Stimulated activated CD8-positive, alpha-beta memory T cell treated with anti-CD3 and anti-CD28 coated beads, Interleukin-4, amount 100 ng/mL, for 1 hour (primary cell): ENCODE results near the gene LRRN4.
"Not testable (repeated sequence)": the region's sequence is repeated elsewhere in the genome, so short reads cannot be mapped to it uniquely, and the experiment has no call there.

ENCODE experiments used
- DNase-seq, 2 donors: peaks; one replicate each; pipeline ENCODE4 v3.0.0-alpha.2; 2020; ENCODE audit warnings: low read depth in 2 of 2, low spot score in 1 of 2

LRRN4 gene

DNA sequence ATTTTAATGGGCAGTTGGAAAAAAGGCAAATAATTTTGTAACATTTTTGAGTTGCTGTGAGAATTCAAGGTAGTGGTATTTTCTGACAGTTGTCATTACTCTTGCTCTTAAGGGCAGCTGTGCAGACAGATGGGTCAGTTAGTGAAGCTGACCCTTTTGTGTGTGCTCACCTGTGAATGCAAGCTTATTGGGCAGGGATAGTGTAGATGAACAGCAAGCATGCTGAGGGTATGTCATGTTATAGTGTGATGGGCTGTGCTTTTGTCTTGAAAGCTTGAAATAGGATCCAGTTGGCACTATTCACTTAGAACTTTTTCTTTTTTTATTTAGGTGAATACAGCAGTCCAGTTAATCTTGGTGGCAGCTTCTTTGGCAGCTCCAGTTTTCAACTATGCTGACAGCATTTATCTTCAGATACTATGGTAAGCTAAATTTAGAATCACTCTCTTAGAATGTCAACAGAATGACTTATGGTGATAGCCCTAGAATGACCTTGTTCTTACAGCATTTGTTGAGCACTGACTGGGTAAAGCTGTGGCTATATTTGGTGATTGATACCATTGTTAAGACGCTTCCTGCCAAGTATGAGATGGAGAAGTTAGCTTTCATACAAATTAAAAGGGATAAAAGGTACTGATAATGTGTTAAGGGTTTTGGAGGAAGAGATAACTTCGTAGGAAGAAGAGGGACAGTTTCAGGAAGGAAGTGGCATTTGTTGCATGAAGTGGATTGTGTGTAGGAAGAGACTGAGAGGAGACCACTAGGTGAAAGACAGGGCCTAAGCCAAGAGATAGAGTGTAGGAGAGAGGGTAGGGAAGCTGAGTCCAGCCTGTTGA lies 19.5 kb downstream of the LRRN4 start:
- DNase-seq: no peak

DNA sequence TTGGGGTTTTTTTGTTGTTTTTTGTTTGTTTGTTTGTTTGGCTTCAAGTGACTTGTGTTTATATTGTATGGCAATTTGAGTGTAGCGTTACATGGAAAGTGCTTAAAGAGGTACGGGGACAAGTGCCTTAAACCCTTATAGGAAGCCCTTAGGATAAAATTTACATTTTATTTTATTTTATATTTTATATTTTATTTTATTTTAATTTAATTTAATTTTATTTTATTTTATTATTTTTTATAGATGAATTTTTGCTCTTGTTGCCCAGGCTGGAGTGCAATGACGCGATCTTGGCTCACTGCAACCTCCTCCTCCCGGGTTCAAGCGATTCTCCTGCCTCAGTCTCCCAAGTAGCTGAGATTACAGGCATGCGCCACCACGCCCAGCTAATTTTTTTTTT lies 21.0 kb downstream of the LRRN4 start:
- not testable (repeated sequence) for DNase-seq

- DNase-seq: no peak
Observed at GRCh38 chr20:6030453-6031080, 23.3 kb downstream of the LRRN4 start.

DNA sequence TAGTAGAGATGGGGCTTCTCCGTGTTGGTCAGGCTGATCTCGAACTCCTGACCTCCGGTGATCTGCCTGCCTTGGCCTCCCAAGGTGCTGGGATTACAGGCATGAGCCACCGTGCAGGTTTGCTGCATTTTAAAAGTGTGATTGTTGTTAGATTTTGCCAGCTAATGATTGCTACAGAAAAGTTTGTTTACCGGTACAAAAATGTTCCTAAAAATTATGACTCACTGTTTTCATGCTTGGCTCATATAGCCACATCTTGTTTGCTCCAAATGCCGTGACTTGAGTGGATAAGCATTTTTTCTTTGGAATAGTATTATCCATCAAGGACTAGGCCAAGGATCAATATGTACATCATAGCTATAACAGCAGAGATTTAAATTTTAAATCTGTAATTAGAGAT lies 24.3 kb downstream of the LRRN4 start:
- DNase-seq: no peak

DNA sequence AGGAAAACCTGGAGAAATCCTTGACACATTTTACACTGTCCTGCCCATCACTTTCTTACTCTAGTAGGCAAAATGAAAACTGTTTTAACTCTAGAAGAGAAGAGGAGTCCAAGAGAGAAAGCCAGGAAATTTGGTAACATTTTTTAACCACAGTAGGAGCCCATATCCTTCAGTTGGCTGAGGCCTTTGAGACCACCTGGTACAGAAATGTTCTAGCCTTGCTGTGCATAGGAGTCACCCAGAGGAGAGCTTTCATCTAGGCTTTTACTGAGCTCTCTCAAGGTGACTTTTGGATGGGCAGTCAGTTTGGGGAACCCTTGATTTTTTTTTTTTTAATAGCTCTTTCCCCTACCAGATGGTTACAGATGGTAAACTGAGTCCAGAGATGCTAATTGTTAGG lies 25.0 kb downstream of the LRRN4 start:
- no peak for DNase-seq

DNA sequence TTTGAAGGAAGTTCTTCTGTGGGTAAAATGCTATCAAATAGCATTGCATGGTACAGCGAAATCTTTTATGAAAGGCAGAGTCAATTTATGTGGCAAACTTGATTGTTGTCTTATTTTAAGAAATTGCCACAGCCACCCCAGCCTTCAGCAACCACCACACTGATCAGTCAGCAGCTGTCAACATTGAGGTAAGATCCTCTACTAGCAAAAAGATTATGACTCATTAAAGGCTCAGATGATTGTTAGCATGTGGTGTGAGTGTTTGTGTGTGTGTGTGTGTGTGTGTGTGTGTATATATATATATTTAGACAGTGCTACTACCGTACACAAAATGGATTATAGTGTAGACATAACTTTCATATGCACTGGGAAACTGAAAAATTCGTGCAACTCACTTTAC lies 27.8 kb downstream of the LRRN4 start:
- no peak for DNase-seq

DNA sequence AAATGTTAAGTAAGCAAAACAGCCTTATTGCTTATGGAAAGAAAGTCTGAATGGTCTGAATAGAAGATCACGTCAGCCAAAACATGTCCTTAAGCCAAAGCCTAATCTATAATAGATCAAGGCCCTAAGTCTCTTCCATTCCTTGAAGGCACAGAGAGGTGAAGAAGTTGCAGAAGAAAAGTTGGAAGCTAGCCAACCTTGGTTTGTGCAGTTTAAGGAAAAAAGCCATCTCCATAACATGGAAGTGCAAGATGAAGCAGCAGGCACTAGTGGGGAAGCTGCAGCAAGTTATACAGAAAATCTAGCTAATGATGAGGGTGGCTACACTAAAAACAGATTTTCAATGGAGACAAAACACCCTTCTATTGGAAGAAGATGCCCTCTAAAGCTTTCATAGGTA lies 29.1 kb downstream of the LRRN4 start:
- no peak for DNase-seq

- no peak for DNase-seq
Observed at GRCh38 chr20:6017880-6018279, 36.0 kb downstream of the LRRN4 start.

- DNase-seq: no peak
Observed at GRCh38 chr20:6017467-6017866, 36.4 kb downstream of the LRRN4 start.

DNA sequence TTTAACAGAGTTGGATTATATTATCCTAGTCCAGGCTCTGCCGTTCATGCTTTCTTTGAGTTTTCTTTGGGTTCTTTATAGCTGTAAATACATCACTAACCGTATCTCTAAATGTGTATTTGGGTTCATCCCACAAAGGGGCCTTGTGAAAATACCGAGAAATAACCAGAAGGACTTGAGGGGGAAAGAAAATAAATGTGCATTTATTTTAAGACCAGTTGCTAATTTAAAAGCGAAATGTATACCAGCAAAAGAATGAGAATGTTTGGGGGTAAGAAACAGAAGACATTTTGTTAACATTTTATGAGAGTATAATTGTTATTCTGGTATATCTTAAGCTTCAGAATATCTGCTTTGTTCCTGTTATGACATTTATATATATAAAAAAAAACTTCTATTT lies 38.9 kb downstream of the LRRN4 start:
- no peak for DNase-seq

DNA sequence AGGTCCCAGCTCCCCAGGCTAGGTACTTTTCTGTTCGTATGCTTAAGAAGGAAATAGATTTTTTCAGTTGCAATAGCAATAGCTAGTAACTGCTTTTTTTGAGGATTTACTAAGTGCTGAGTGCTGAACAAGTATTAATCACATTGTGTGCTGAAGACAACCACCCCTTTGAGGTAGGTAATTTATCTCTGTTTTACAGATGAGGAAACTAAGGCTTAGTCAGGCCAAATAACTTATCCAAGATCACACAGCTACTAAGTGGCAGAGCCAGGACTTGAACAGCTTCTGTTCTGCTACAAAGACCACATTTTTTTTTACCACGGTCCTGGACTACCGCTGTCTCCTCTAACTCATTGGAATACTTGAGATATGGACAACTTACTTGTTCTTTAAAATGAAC lies 39.8 kb downstream of the LRRN4 start:
- no peak for DNase-seq

GRCh38 chr20:6012179-6012578 lies 41.7 kb downstream of the LRRN4 start:
- no peak for DNase-seq

- DNase-seq: no peak
Observed at GRCh38 chr20:6008254-6008653, 45.6 kb downstream of the LRRN4 start.

DNA sequence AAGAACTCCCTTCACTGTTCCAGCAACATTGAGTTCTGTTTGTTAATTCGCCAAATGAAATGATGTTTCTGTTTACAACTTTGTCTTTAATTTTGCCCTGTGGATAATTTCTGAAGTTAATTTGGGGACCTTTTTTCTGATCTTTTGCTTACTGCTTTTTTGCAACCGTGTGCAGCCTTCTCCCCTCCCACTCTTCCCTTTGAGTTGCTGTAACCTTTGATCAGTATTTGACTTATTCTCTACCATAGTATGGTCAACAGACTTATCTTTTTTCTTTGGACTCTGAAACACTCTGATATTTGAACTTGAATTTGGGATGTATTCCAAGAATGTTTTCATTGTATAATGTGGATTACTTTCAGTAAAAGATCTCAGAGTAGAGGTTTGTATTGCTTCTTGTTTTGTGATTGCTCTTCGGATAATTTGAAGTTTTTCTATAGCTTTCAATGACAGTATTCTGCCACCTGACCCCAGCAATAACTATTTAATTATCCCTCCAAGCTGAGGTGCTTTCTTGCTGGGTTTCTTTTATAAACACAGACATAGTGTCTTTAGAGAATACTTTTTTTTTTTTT lies 46.2 kb downstream of the LRRN4 start:
- DNase-seq: no peak

DNA sequence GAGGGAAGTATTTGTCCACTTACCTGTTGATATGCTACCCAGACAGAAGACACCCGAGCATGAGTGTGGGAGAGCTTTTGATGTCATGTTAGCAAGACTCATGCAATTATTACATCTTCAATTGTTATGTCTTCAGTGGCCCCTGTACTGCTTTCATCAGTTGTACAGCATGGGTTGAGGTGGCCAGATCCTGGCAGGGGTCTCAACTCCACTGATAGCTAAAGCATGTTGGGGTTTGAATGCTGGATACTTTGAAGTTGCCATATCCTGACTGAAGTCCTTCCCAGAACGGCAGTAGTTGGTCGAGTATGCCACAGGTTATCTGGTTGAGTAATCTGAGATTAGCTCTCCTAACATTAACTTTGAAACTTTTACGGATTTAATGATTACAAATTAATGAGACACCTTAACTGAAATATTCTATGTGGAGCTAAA lies 46.7 kb downstream of the LRRN4 start:
- DNase-seq: no peak

GRCh38 chr20:6006603-6006949 lies 47.3 kb downstream of the LRRN4 start:
- no peak for DNase-seq

- DNase-seq: no peak
Observed at GRCh38 chr20:6000871-6001270, 53.0 kb downstream of the LRRN4 start.

GRCh38 chr20:5999783-6000182 lies 54.1 kb downstream of the LRRN4 start:
- DNase-seq: no peak

DNA sequence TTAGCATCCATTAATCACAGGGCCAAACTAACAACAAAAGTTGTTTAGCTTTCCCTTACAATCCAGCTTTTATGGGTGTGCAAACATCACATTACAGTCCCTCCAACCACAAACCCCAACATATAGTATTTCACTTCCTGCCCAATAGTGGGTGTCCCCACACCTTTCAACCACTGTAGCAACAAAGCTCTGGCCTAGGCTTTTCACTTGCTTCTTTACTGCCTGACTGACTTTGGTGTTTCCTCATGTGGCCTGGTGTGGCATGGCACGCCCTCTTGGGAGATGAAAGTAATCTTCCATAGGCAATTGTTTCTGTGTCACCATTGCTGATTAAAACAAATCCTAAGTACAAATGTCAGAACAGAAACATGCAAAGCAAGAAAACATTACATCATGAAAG lies 57.1 kb downstream of the LRRN4 start:
- peak in 1 of 2 donors; percentile 25 for DNase-seq

DNA sequence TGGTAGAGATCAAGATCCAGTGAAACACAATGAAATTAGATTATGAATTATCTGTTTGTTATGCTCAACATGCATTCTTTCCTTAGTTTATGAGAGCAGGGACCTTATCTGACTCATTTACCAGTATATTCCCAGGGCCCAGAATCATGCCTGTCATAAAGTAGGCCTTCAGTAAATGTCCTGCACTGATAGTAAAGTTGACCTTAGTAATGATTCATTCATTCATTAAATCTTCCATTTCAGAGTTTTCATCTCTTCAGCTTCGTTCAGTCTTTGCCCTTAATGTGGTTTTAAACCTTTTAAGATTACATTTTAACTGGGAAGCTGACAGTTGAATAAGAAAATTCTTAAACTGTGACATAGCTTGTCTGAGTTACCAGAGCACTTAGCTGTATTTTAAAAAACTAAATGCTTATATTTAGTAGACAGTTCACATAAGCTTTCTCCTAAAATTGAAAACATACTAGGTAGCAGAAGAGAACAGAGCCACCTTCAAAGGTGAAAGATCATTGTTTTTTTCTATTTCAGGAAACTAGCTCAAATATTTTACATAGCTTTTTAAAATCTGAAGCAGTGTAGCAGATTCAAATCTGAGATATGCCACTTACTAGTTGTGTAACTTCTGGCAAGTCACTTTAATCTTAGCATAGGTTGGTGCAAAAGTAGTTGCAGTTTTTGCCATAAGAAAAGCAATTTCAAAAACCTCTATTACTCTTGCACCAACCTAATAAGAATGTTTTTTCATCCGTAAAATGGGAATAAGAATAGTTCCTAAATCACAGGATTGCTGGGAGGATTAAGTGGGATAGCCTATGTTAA lies 62.0 kb downstream of the LRRN4 start:
- DNase-seq: no peak

GRCh38 chr20:5990946-5991345 lies 62.9 kb downstream of the LRRN4 start:
- DNase-seq: no peak
